Heart left ventricle (tissue), 16 donors: ENCODE results near the gene FTCD. TPM values are rescaled to one million over a fixed set of nuclear protein-coding genes. Genes with fewer than 3 reads are reported as not detected.
A peak's percentile ranks its signal among the peaks of the same experiment; 100 is the strongest.
"Not testable (repeated sequence)": the region's sequence is repeated elsewhere in the genome, so short reads cannot be mapped to it uniquely, and the experiment has no call there.

Source experiments
- ATAC-seq, 4 donors: fragments of 200-7000 bp; cut with Tn5 transposase; one replicate each; pipeline ENCODE4 v1.9.1; 2020 to 2022; ENCODE audit warnings: moderate library complexity in 4 of 4, mild to moderate bottlenecking in 3 of 4, moderate number of reproducible peaks in 1 of 4
- DNase-seq, 5 donors: peaks; one replicate each; pipeline ENCODE4 v3.0.0-alpha.2; 2020
- H3K27ac ChIP-seq, 12 donors: fragments of 200-600 bp; sonication (generic) in 4 of 12; one replicate each; pipeline versions ENCODE4 v1.5.0 to v1.8.0; 2016 to 2022; ENCODE audit warnings: mild to moderate bottlenecking in 2 of 12
- H3K27me3 ChIP-seq, 9 donors: fragments of 200-600 bp; sonication (generic) in 2 of 9; one replicate each; pipeline versions ENCODE4 v1.5.1 to v1.8.0; 2016 to 2022; ENCODE audit warnings: mild to moderate bottlenecking in 3 of 9
- H3K36me3 ChIP-seq, 9 donors: fragments of 200-600 bp; sonication (generic) in 2 of 9; one replicate each; pipeline versions ENCODE4 v1.5.0 to v1.8.0; 2018 to 2022; ENCODE audit warnings: mild to moderate bottlenecking in 2 of 9
- H3K4me1 ChIP-seq, 12 donors: fragments of 200-600 bp; sonication (generic) in 4 of 12; one replicate each; pipeline versions ENCODE4 v1.5.0 to v1.8.0; 2016 to 2022; ENCODE audit warnings: mild to moderate bottlenecking in 3 of 12
- H3K4me3 ChIP-seq, 12 donors: fragments of 200-600 bp; sonication (generic) in 4 of 12; one replicate each; pipeline versions ENCODE4 v1.5.0 to v1.8.0; 2017 to 2022; ENCODE audit warnings: mild to moderate bottlenecking in 9 of 12, moderate library complexity in 4 of 12
- H3K9me3 ChIP-seq, 12 donors: fragments of 200-600 bp; sonication (generic) in 4 of 12; one replicate each; pipeline versions ENCODE4 v1.5.0 to v1.8.0; 2016 to 2022; ENCODE audit warnings: mild to moderate bottlenecking in 1 of 12
- POLR2A ChIP-seq, 2 donors: fragments of 450-650 bp; IDR thresholded peaks; one replicate each; pipeline ENCODE4 v1.6.1; 2017; ENCODE audit warnings: antibody characterized with exemption in 2 of 2, mild to moderate bottlenecking in 2 of 2, moderate library complexity in 2 of 2
- WGBS, 4 donors: extraction: QIAGEN DNeasy Blood & Tissue Kit in 2 of 4; methylation state at CpG; one replicate each; pipeline versions ENCODE4 v1.1.5 to v1.1.7; 2013 to 2018; 5-methylcytosine and 5-hydroxymethylcytosine counted together
- intact Hi-C, 10 donors: fragments of 100-400 bp; cut with DNase I; formaldehyde crosslinking; loops; one replicate each; pipeline versions ENCODE4 v1.11.1 to v1.14.2; 2022
- polyA plus RNA-seq, 2 donors: library from polyadenylated mRNA; stranded (reverse); fragments of 200-250 nt; gene quantifications; one replicate each; pipeline ENCODE4 v1.2.3, GENCODE V29; 2013
- total RNA-seq, 9 donors: library from RNA; depleted of rRNA in 2 of 9; stranded (reverse); fragments of >200 nt in 2 of 9; fragmentation: NEBNext Ultra II Directional in 3 of 9; extraction: Animal tissue kit (Norgen Biotek cat#: 25700) in 3 of 9; gene quantifications; one replicate each; pipeline versions ENCODE4 v1.1.0 to v1.2.4, GENCODE V29; 2016 to 2023
- TF ChIP-seq, protein P1 (sequence below), 12 donors: fragments of 200-600 bp; sonication (generic) in 4 of 12; IDR thresholded peaks; one replicate each; pipeline versions ENCODE4 v1.5.0 to v1.8.0; 2018 to 2022; ENCODE audit warnings: antibody characterized with exemption in 12 of 12, mild to moderate bottlenecking in 5 of 12
- donor health status: ischemic (EF 13 %, LVEDD 7.1; RV severe dilation, severe dysfunction).
- donor health status: healthy with polysubstance abuse.
- donor health status: DM: no; HTN: yes; CAD: no.
- donor health status: DM: no; HTN: no; CAD: no.
- donor health status: ischemic (EF 25% LVEDD 6.9; RV normal size, moderate dysfunction).
- donor health status: ischemic (EF 25% LVEDD 5.7; RV mildly dilated, moderate dysfunction).
- donor health status: healthy.
- donor health status: DM: yes; HTN: yes; CAD: no.
- donor health status: ischemic (EF 35%, LVEDD 5.7; RV mildly dilated, moderate dysfunction).
- donor health status: nonischemic (EF 11% LVEDD 7.7; RV severe dilation, severe dysfunction).
- donor health status: DM: yes; HTN: yes; CAD: no.
- donor health status: PGD.
- donor health status: ischemic (EF 29% LVEDD 5.4; RV normal size, mild dysfunction).
- donor health status: nonischemic (EF 23%, LVEDD 6.1; RV moderate dilation, normal function).

The FTCD gene
- total and polyA plus RNA-seq, 11 donors = 0.17 to 3.1 (median 1.2) TPM; not detected in 1

DNA sequence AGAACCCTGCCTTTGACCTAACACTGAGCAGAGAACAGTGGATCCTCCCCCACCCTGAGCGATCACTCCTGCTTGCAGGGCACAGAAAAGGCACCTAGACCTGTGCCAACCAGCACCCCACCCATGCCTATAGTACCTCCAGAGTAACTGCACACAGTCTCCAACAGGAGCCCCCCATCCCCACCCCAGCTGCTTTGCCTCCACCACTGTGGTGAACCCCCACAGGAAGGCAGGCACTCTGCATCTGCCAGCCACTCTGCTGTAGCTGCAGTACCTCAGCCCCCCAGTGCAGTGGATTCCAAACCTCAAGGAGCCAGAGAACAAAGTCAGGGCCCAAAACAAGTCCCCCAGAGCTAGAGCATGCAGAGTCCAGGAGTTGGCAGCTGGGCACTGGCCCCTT lies 18.2 kb upstream of the FTCD start:
- Histone ChIP-seq H3K27me3 (no peaks in the 10 kb centered on the region), H3K27ac (no peak overlapping the region), H3K4me1 (peaks cover 0 to 7% (median 0%) of the 10 kb centered on the region in 12 donors), H3K9me3 (peaks cover 0 to 28% (median 0%) of the 10 kb centered on the region in 12 donors), H3K4me3 (no peak overlapping the region), H3K36me3 (no peaks in the 10 kb centered on the region)
- TF ChIP-seq, protein P1, sequence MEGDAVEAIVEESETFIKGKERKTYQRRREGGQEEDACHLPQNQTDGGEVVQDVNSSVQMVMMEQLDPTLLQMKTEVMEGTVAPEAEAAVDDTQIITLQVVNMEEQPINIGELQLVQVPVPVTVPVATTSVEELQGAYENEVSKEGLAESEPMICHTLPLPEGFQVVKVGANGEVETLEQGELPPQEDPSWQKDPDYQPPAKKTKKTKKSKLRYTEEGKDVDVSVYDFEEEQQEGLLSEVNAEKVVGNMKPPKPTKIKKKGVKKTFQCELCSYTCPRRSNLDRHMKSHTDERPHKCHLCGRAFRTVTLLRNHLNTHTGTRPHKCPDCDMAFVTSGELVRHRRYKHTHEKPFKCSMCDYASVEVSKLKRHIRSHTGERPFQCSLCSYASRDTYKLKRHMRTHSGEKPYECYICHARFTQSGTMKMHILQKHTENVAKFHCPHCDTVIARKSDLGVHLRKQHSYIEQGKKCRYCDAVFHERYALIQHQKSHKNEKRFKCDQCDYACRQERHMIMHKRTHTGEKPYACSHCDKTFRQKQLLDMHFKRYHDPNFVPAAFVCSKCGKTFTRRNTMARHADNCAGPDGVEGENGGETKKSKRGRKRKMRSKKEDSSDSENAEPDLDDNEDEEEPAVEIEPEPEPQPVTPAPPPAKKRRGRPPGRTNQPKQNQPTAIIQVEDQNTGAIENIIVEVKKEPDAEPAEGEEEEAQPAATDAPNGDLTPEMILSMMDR (IDR thresholded peaks at IDR 0.05) = no peak
- TF ChIP-seq POLR2A (IDR thresholded peaks at IDR 0.05) = no peak
- 89 to 100% (median 95%) methylated on average over 1 of the region's 1 CpG for WGBS, 4 donors
- DNase-seq = peak in 2 of 5 donors; percentile 7 to 37
- intact Hi-C loops = no loop called here
- ATAC-seq = no peak

DNA sequence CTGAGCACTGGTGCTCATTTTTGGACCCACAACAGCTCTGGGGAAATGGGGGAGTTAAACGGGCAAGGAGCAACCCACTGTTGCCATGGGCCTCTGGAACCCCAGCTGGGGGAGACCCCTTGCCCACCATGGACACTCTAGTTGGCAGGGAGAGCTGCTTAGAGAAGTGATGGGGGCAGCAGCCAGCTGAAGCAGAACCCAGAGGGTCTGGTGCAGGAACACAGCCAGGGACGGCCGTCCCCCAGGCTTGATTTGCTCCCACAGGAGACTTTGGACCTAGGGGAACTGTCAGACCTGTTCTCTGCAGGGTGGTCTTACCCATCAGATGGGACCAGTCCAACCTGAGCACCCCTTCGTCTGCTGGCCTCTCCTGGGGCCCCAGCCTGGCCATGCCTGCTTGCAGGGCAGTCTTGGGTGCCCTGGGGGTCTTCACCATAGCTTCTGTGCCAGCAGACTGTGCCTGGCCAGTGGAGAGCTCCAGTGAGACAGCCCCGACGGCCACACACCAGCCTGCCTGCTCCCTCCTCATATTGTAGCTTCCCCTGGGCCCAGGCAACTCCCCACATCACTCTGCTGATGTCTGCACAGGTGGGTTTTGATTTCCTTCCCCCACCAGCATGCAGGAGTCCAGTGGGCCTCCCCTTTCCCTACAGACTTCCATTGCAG lies 17.6 kb upstream of the FTCD start:
- ATAC-seq (no peak), DNase-seq (peak in 1 of 5 donors; percentile 6)
- peaks cover 0 to 28% (median 0%) of the 10 kb centered on the region in 12 donors for H3K9me3 ChIP-seq
- 92 to 96% (median 93%) methylated on average over 4 to 6 of the region's 6 CpGs for WGBS, 4 donors
- no peak for TF ChIP-seq POLR2A (IDR thresholded peaks at IDR 0.05)
- TF ChIP-seq, protein P1 (IDR thresholded peaks at IDR 0.05) = no peak
- peaks cover 0 to 7% (median 0%) of the 10 kb centered on the region in 12 donors for H3K4me1 ChIP-seq
- H3K27me3 ChIP-seq = no peaks in the 10 kb centered on the region
- peaks cover 0 to 5% (median 0%) of the 10 kb centered on the region in 9 donors for H3K36me3 ChIP-seq
- H3K27ac ChIP-seq = no peak overlapping the region
- no peak overlapping the region for H3K4me3 ChIP-seq
- intact Hi-C loops = no loop called here

DNA sequence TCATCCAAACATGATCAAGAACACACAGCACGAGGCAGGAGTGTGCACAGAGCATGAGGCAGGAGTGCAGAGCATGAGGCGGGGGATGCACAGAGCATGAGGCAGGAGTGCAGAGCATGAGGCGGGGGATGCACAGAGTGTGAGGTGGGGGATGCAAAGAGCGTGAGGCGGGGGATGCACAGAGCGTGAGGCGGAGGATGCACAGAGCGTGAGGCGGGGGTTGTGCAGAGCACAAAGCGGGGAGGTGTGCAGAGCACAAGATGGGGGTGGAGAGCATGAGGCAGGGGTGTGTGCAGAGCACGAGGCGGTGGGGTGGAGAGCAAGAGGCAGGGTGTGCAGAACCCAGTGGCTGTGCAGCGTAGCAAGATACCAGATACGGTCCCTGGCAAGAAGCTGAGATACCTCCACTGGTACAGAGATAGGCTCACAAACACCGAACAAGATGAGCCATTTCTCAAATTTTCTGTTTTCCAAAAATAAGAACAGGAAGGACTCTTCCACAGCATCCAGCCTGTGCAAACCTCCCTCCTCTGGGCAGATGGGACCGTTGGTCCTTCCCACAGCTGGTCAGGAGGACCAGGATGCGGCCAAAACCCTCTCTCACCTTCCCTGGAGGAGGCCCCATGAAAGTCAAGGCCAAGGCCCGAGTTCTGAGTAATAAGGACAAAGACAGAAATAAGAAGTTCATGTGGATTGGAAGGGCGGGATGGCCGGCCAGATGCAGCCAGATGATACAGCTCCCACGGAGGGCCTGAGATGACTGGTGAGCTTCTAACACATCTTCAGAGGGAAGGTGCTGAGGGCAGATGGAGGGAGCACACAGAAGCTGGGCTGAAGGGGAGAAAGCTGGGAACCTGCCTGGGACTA lies 16.9 kb upstream of the FTCD start:
- ATAC-seq (peak in 1 of 4 donors; percentile 44), DNase-seq (peak in 2 of 5 donors; percentile 6 to 11)
- H3K4me1 ChIP-seq = peaks cover 0 to 7% (median 0%) of the 10 kb centered on the region in 12 donors
- no peak overlapping the region for H3K27ac ChIP-seq
- intact Hi-C loops = no loop called here
- H3K36me3 ChIP-seq = peaks cover 0 to 5% (median 0%) of the 10 kb centered on the region in 9 donors
- no peak overlapping the region for H3K4me3 ChIP-seq
- TF ChIP-seq, protein P1 (IDR thresholded peaks at IDR 0.05) = no peak
- no peak for TF ChIP-seq POLR2A (IDR thresholded peaks at IDR 0.05)
- H3K9me3 ChIP-seq = peaks cover 0 to 22% (median 0%) of the 10 kb centered on the region in 12 donors
- WGBS, 4 donors = 85 to 93% (median 87%) methylated on average over 21 of the region's 21 CpGs
- H3K27me3 ChIP-seq = no peaks in the 10 kb centered on the region

DNA sequence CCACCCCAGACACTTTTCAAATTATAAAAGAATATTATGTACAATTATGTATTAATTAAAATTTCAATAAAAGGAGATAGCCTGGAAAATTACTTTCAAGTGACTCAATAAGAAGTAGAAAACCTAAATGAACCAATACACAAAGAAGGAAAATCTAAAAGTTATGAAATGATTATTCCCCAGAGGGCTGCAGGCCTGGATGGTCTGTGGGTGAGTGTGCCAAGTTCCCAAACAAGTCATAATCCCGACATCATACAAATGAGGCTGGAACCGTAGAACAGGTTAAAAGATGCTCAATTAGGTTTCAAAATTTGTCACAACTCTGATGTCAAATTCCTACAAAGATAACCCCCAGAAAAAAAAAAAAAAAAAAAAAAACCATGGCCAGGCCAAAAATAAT lies 16.2 kb upstream of the FTCD start:
- H3K4me1 ChIP-seq = peaks cover 0 to 7% (median 0%) of the 10 kb centered on the region in 12 donors
- H3K36me3 ChIP-seq = peaks cover 0 to 5% (median 0%) of the 10 kb centered on the region in 9 donors
- H3K9me3 ChIP-seq = peaks cover 0 to 18% (median 0%) of the 10 kb centered on the region in 12 donors
- DNase-seq = no peak
- no peak overlapping the region for H3K27ac ChIP-seq
- no peaks in the 10 kb centered on the region for H3K27me3 ChIP-seq
- H3K4me3 ChIP-seq = no peak overlapping the region
- no peak for TF ChIP-seq POLR2A (IDR thresholded peaks at IDR 0.05)
- TF ChIP-seq, protein P1 (IDR thresholded peaks at IDR 0.05) = no peak
- intact Hi-C loops = no loop called here
- 29 to 75% (median 40%) methylated on average over 2 of the region's 2 CpGs for WGBS, 4 donors
- ATAC-seq = no peak

DNA sequence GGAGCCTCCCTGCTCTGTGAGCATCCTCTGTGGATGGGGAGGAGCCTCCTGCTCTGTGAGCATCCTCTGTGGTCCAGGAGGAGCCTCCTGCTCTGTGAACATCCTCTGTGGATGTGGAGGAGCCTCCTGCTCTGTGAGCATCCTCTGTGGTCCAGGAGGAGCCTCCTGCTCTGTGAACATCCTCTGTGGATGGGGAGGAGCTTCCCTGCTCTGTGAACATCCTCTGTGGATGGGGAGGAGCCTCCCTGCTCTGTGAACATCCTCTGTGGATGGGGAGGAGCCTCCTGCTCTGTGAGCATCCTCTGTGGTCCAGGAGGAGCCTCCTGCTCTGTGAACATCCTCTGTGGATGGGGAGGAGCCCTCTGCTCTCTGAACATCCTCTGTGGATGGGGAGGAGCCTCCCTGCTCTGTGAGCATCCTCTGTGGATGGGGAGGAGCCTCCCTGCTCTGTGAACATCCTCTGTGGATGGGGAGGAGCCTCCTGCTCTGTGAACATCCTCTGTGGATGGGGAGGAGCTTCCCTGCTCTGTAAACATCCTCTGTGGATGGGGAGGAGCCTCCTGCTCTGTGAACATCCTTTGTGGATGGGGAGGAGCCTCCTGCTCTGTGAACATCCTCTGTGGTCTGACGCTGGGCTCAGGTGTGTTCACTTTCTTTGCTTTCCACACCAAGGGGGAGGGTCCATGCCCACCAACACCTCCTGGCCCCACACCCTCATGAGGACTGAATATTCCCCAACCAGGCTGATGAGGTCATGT lies 15.2 kb upstream of the FTCD start:
- ATAC-seq, H3K36me3 ChIP-seq, H3K27me3 ChIP-seq, H3K27ac ChIP-seq, H3K4me3 ChIP-seq, H3K4me1 ChIP-seq, intact Hi-C loops: not testable (repeated sequence)
- 47 to 75% (median 67%) methylated on average over 1 of the region's 1 CpG for WGBS, 4 donors
- peak in 2 of 5 donors; percentile 11 to 27 for DNase-seq
- H3K9me3 ChIP-seq = peaks cover 0 to 15% (median 0%) of the 10 kb centered on the region in 12 donors
